Osteocyte (in vitro differentiated cells): ENCODE data around the gene TMEM253. TPM values are rescaled to one million over a fixed set of nuclear protein-coding genes. Genes with fewer than 3 reads are reported as not detected.

Experiments
- DNase-seq: peaks from one replicate; pipeline ENCODE4 v3.0.0; 2021; ENCODE audit warnings: mixed read lengths; ENCODE audit not compliant: unreplicated experiment; ENCODE audit errors: extremely low spot score
- H3K27ac Mint-ChIP-seq: one replicate; pipeline ENCODE4 v1.8.0; 2021; ENCODE audit warnings: mild to moderate bottlenecking, mixed read lengths; ENCODE audit not compliant: unreplicated experiment
- H3K27me3 Mint-ChIP-seq: one replicate; pipeline ENCODE4 v1.8.0; 2021; ENCODE audit warnings: mixed read lengths; ENCODE audit not compliant: unreplicated experiment
- H3K36me3 Mint-ChIP-seq: one replicate; pipeline ENCODE4 v1.8.0; 2021; ENCODE audit warnings: mixed read lengths; ENCODE audit not compliant: unreplicated experiment
- H3K4me1 Mint-ChIP-seq: one replicate; pipeline ENCODE4 v1.8.0; 2021; ENCODE audit warnings: mixed read lengths; ENCODE audit not compliant: unreplicated experiment
- H3K4me3 Mint-ChIP-seq: one replicate; pipeline ENCODE4 v1.8.0; 2021; ENCODE audit warnings: mild to moderate bottlenecking, moderate library complexity, mixed read lengths; ENCODE audit not compliant: unreplicated experiment
- H3K9me3 Mint-ChIP-seq: one replicate; pipeline ENCODE4 v1.8.0; 2021; ENCODE audit warnings: mixed read lengths; ENCODE audit not compliant: unreplicated experiment
- total RNA-seq: library from RNA; stranded (reverse); gene quantifications from 2 replicates; pipeline ENCODE4 v1.2.1, GENCODE V29; 2021
- TF ChIP-seq, protein P1 (sequence below): fragments of 200-600 bp; sonication (generic); IDR thresholded peaks from 2 replicates; pipeline ENCODE4 v1.5.0; 2021; ENCODE audit warnings: antibody characterized with exemption, mild to moderate bottlenecking, moderate library complexity

Gene TMEM253
- total RNA-seq, 1 donor from 2014 or later, result 1.2 TPM

DNA sequence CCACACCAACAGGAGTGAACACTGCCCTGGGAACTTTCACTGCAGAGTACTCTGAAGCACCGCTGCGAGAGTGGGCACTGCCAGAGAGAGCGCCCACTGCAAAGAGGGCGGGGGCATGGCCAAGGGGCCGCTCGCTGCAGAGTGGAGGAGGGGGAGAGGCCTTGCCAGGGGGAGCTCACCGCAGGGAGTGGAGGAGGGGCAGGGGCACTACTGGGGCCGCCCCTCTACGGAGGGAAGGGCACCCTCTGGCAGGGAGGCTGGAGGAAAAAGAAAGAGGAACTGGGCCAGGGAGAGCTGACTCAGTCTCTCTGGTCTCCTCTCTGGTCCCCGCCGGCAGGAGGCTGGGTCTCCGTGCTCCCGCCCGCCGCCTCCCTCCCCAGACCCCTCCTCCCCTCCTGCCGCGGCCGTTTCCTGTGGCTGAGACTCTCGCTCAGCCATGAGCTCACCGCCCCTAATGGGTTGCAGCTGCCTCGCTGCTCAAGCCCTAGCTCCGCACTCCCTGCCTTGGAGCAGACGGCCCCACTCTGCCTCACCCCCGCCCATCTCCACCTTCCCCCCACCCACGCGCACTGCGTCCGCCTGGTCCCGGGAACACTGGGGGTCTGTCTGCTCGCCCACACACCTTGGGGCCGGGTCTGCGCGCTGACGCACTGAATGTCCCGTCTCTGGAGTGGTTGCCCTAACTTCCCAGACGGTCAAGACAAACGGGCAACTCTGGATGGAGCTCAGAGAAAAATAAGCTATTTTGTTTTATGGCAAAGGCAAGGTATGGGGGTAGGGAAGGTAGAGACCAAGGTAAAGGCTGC is 29.4 kb upstream of the TMEM253 start:
- peaks cover 39% of the 10 kb centered on the region for H3K4me1 Mint-ChIP-seq
- H3K9me3 Mint-ChIP-seq, result no peaks in the 10 kb centered on the region
- peak; percentile 97 for DNase-seq
- peak overlapping the region; percentile 91 for H3K4me3 Mint-ChIP-seq
- H3K27ac Mint-ChIP-seq, result peak overlapping the region; percentile 99
- TF ChIP-seq, protein P1, sequence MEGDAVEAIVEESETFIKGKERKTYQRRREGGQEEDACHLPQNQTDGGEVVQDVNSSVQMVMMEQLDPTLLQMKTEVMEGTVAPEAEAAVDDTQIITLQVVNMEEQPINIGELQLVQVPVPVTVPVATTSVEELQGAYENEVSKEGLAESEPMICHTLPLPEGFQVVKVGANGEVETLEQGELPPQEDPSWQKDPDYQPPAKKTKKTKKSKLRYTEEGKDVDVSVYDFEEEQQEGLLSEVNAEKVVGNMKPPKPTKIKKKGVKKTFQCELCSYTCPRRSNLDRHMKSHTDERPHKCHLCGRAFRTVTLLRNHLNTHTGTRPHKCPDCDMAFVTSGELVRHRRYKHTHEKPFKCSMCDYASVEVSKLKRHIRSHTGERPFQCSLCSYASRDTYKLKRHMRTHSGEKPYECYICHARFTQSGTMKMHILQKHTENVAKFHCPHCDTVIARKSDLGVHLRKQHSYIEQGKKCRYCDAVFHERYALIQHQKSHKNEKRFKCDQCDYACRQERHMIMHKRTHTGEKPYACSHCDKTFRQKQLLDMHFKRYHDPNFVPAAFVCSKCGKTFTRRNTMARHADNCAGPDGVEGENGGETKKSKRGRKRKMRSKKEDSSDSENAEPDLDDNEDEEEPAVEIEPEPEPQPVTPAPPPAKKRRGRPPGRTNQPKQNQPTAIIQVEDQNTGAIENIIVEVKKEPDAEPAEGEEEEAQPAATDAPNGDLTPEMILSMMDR, result no peak
- H3K36me3 Mint-ChIP-seq, result peaks cover 19% of the 10 kb centered on the region
- H3K27me3 Mint-ChIP-seq, result no peaks in the 10 kb centered on the region

GRCh38 chr14:21072031-21072473 is 28.8 kb upstream of the TMEM253 start:
- no peak for DNase-seq
- Mint-ChIP-seq H3K4me3 (peak overlapping the region; percentile 91), H3K27me3 (no peaks in the 10 kb centered on the region), H3K9me3 (no peaks in the 10 kb centered on the region), H3K27ac (peak overlapping the region; percentile 99), H3K4me1 (peaks cover 39% of the 10 kb centered on the region), H3K36me3 (peaks cover 23% of the 10 kb centered on the region)
- TF ChIP-seq, protein P1, result peak; percentile 28

GRCh38 chr14:21072781-21073339 is 28.0 kb upstream of the TMEM253 start:
- TF ChIP-seq, protein P1, result no peak
- Mint-ChIP-seq H3K36me3 (peaks cover 29% of the 10 kb centered on the region), H3K9me3 (no peaks in the 10 kb centered on the region), H3K27ac (peak overlapping the region; percentile 99), H3K4me3 (peak overlapping the region; percentile 91), H3K27me3 (no peaks in the 10 kb centered on the region), H3K4me1 (peaks cover 39% of the 10 kb centered on the region)
- DNase-seq, result no peak

DNA sequence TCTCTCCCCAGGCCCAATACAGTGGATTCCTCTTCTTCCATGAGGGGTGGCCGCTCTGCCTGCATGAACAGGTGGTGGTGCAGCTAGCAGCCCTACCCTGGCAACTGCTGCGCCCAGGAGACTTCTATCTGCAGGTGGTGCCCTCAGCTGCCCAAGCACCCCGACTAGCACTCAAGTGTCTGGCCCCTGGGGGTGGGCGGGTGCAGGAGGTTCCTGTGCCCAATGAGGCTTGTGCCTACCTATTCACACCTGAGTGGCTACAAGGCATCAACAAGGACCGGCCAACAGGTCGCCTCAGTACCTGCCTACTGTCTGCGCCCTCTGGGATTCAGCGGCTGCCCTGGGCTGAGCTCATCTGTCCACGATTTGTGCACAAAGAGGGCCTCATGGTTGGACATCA is 26.9 kb upstream of the TMEM253 start:
- Mint-ChIP-seq H3K27ac (no peak overlapping the region), H3K36me3 (peaks cover 32% of the 10 kb centered on the region), H3K9me3 (no peaks in the 10 kb centered on the region), H3K4me1 (peaks cover 33% of the 10 kb centered on the region), H3K4me3 (no peak overlapping the region), H3K27me3 (no peaks in the 10 kb centered on the region)
- TF ChIP-seq, protein P1, result no peak
- DNase-seq, result no peak
